NT2/D1 (cell line): ENCODE data around the gene ERC1.

ENCODE experiments used
- SUZ12 ChIP-seq: IDR thresholded peaks from 2 replicates; pipeline ENCODE4 v1.6.1; 2011; ENCODE audit not compliant: insufficient read length, insufficient read depth; ENCODE audit errors: extremely low read depth
- YY1 ChIP-seq: IDR thresholded peaks from 2 replicates; pipeline ENCODE4 v1.6.1; 2011; ENCODE audit not compliant: insufficient read length, insufficient read depth
- ZNF274 ChIP-seq: IDR thresholded peaks from 2 replicates; pipeline ENCODE4 v1.6.1; 2011; ENCODE audit warnings: mild to moderate bottlenecking, low read depth, low read length

DNA sequence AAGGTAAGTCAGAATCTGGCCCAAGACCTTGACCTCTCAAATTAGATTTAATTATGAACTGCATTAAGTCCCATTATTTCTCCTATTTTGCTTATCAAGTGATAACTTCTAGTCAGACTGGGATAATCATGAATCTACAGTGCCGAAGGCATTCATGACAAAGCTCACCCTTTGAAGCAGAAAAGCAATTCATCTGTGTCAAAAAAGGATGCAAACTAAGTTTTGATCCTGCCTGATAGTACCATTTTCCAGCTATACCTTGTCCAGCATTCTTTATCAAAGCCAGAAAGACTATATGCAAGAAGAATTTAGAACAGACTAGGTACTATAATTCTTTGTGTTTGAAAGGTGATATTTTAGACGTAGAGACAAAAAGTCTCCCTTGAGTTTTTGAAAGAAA, 335.2 kb downstream of the ERC1 start:
- TF ChIP-seq YY1 = no peak
- no peak for TF ChIP-seq ZNF274
- no peak for TF ChIP-seq SUZ12
